ENCODE measurements around the gene PLEKHA6.
"Not testable (repeated sequence)": the region's sequence is repeated elsewhere in the genome, so short reads cannot be mapped to it uniquely, and the experiment has no call there.

Gene PLEKHA6

GRCh38 chr1:204333427-204333826 lies 26.3 kb downstream of the PLEKHA6 start:
- CTCF ChIA-PET, result interaction anchor here (1.1 to 1.5 kb wide), 2 partner anchors 11 to 13 kb away, joined by 3 to 4 read pairs; no protein-coding TSS in a partner anchor

GRCh38 chr1:204331847-204332487 lies 27.8 kb downstream of the PLEKHA6 start:
- ChIA-PET CTCF (interaction anchor here (0.7 kb wide), 2 partner anchors 49 to 77 kb away, joined by 3 read pairs; no protein-coding TSS in a partner anchor), POLR2A (ENCODE audit: low non-redundant PET) (no interaction called here)
- no peak for TF ChIP-seq CTCF (conservative IDR thresholded peaks at IDR 0.05; ENCODE audit: low read depth)
- no peak for DNase-seq (ENCODE audit: low spot score)
- H3K27ac ChIP-seq, result no peak overlapping the region

More at GRCh38 chr1:204333427-204333826, 26.3 kb downstream of the PLEKHA6 start:
- H3K27ac ChIP-seq, result no peak overlapping the region
- no peak for TF ChIP-seq CTCF (conservative IDR thresholded peaks at IDR 0.05; ENCODE audit: low read depth)
- no peak for DNase-seq (ENCODE audit: low spot score)
- POLR2A ChIA-PET (ENCODE audit: low non-redundant PET), result no interaction called here

GRCh38 chr1:204331275-204331674 lies 28.5 kb downstream of the PLEKHA6 start:
- POLR2A ChIA-PET (ENCODE audit: low non-redundant PET), result no interaction called here
- no peak overlapping the region for H3K27ac ChIP-seq
- DNase-seq (ENCODE audit: low spot score), result no peak
- CTCF ChIA-PET, result interaction anchor here (0.7 kb wide), 1 partner anchor 76 kb away, joined by 3 read pairs; no protein-coding TSS in a partner anchor
- no peak for TF ChIP-seq CTCF (conservative IDR thresholded peaks at IDR 0.05; ENCODE audit: low read depth)

- CTCF ChIA-PET, result interaction anchor here (0.6 kb wide), 1 partner anchor 32 kb away, joined by 3 read pairs; the partner anchor contains the start of gene PLEKHA6
These were observed 31.9 kb downstream of the PLEKHA6 start for GRCh38 chr1:204327870-204328269.

GRCh38 chr1:204327359-204327758 lies 32.4 kb downstream of the PLEKHA6 start:
- DNase-seq (ENCODE audit: low spot score), result no peak
- H3K27ac ChIP-seq, result no peak overlapping the region
- ChIA-PET POLR2A (ENCODE audit: low non-redundant PET) (no interaction called here), CTCF (interaction anchor here (0.6 to 1.0 kb wide), 4 partner anchors 32 to 279 kb away, joined by 3 to 5 read pairs (median 4); partner anchors contain the start of gene PLEKHA6)
- no peak for TF ChIP-seq CTCF (conservative IDR thresholded peaks at IDR 0.05; ENCODE audit: low read depth)

More at GRCh38 chr1:204327870-204328269, 31.9 kb downstream of the PLEKHA6 start:
- POLR2A ChIA-PET (ENCODE audit: low non-redundant PET); H3K27ac ChIP-seq; DNase-seq (ENCODE audit: low spot score): not testable (repeated sequence)

- POLR2A ChIA-PET (ENCODE audit: low non-redundant PET), result no interaction called here
- H3K27ac ChIP-seq, result no peak overlapping the region
- no peak for DNase-seq (ENCODE audit: low spot score)
- no peak for TF ChIP-seq CTCF (conservative IDR thresholded peaks at IDR 0.05; ENCODE audit: low read depth)
- CTCF ChIA-PET, result interaction anchor here (0.5 to 1.7 kb wide), 7 partner anchors 37 to 456 kb away, joined by 3 to 6 read pairs (median 3); partner anchors contain the start of gene GOLT1A
These were observed 32.9 kb downstream of the PLEKHA6 start for GRCh38 chr1:204326771-204327300.

- no peak for DNase-seq (ENCODE audit: low spot score)
- H3K27ac ChIP-seq, result no peak overlapping the region
- no peak for TF ChIP-seq CTCF (conservative IDR thresholded peaks at IDR 0.05; ENCODE audit: low read depth)
- CTCF ChIA-PET, result interaction anchor here (0.5 to 1.7 kb wide), 3 partner anchors 37 to 456 kb away, joined by 3 to 6 read pairs (median 3); partner anchors contain the start of gene GOLT1A
- POLR2A ChIA-PET (ENCODE audit: low non-redundant PET), result interaction anchor here (0.6 kb wide), 1 partner anchor 1434 kb away, joined by 5 read pairs; no protein-coding TSS in a partner anchor
These were observed 33.8 kb downstream of the PLEKHA6 start for GRCh38 chr1:204325944-204326343.
